CD4-positive, alpha-beta T cell treated with Interleukin-17A for 1 hour (primary cell): Measurements from ENCODE around the gene NBPF20.
"Not testable (repeated sequence)": the region's sequence is repeated elsewhere in the genome, so short reads cannot be mapped to it uniquely, and the experiment has no call there.

Experiments used
- DNase-seq: peaks from one replicate; pipeline ENCODE4 v3.0.0-alpha.2; 2020

NBPF20 gene

GRCh38 chr1:145424612-145425435, 579 bp downstream of the NBPF20 start:
- peak; percentile 58 for DNase-seq

- not testable (repeated sequence) for DNase-seq
Measured at GRCh38 chr1:145415149-145415548, 10.3 kb downstream of the NBPF20 start.

GRCh38 chr1:145407266-145407665, 18.1 kb downstream of the NBPF20 start:
- DNase-seq, result not testable (repeated sequence)

GRCh38 chr1:145404949-145405348, 20.5 kb downstream of the NBPF20 start:
- not testable (repeated sequence) for DNase-seq

GRCh38 chr1:145400701-145401100, 24.7 kb downstream of the NBPF20 start:
- not testable (repeated sequence) for DNase-seq
